ENCODE data around the gene SLC6A4.
"Not testable (repeated sequence)": the region's sequence is repeated elsewhere in the genome, so short reads cannot be mapped to it uniquely, and the experiment has no call there.

- not testable (repeated sequence) for TF ChIP-seq CTCF (IDR thresholded peaks at IDR 0.05); POLR2A (IDR thresholded peaks at IDR 0.05; ENCODE audit: low read depth)
Observed at GRCh38 chr17:30230009-30230408, 5.5 kb downstream of the SLC6A4 start.
